Ishikawa (cell line): ENCODE data around the gene TMOD3.

ENCODE experiments used
- RAD21 ChIP-seq: IDR thresholded peaks from 2 replicates; pipeline ENCODE4 v1.6.1; 2012; ENCODE audit warnings: low read depth
- REST ChIP-seq: IDR thresholded peaks from 2 replicates; pipeline ENCODE4 v1.6.1; 2012; ENCODE audit warnings: low read depth, mild to moderate bottlenecking

- TF ChIP-seq REST, result no peak
- no peak for TF ChIP-seq RAD21
These were observed 24.5 kb downstream of the TMOD3 start for GRCh38 chr15:51853998-51854397.
